Hepatocyte (in vitro differentiated cells): ENCODE data around the gene RPTOR. TPM values are rescaled to one million over a fixed set of nuclear protein-coding genes. Genes with fewer than 3 reads are reported as not detected.

Experiments
- DNase-seq: peaks from one replicate; pipeline ENCODE4 v3.0.0-alpha.2; 2016; ENCODE audit warnings: low spot score
- H2AFZ ChIP-seq: fragments of 200-600 bp; sonication (generic); 2 replicates; pipeline ENCODE4 v1.6.0; 2016; ENCODE audit warnings: antibody characterized with exemption, mild to moderate bottlenecking
- H3K27ac ChIP-seq: fragments of 200-600 bp; sonication (generic); 2 replicates; pipeline ENCODE4 v1.5.1; 2016; ENCODE audit warnings: mild to moderate bottlenecking
- H3K27me3 ChIP-seq: fragments of 200-600 bp; sonication (generic); 2 replicates; pipeline ENCODE4 v1.6.1; 2016
- H3K36me3 ChIP-seq: fragments of 200-600 bp; sonication (generic); replicated peaks from 2 replicates; pipeline ENCODE4 v1.5.1; 2016; ENCODE audit warnings: low read depth; ENCODE audit not compliant: insufficient read depth
- H3K4me1 ChIP-seq: fragments of 200-600 bp; sonication (generic); 2 replicates; pipeline ENCODE4 v1.5.1; 2016; ENCODE audit warnings: mild to moderate bottlenecking, moderate library complexity; ENCODE audit not compliant: insufficient read depth
- H3K4me2 ChIP-seq: fragments of 200-600 bp; sonication (generic); 2 replicates; pipeline ENCODE4 v1.6.0; 2016
- H3K4me3 ChIP-seq: fragments of 200-600 bp; sonication (generic); 2 replicates; pipeline ENCODE4 v1.5.1; 2016; ENCODE audit warnings: mild to moderate bottlenecking
- H3K79me2 ChIP-seq: fragments of 200-600 bp; sonication (generic); 2 replicates; pipeline ENCODE4 v1.6.0; 2017; ENCODE audit warnings: mild to moderate bottlenecking
- H3K9me2 ChIP-seq: fragments of 200-600 bp; sonication (generic); replicated peaks from 2 replicates; pipeline ENCODE4 v1.6.0; 2017; ENCODE audit warnings: mild to moderate bottlenecking; ENCODE audit not compliant: insufficient read depth
- H3K9me3 ChIP-seq: fragments of 200-600 bp; sonication (generic); 2 replicates; pipeline ENCODE4 v1.5.1; 2016; ENCODE audit warnings: low read depth, mild to moderate bottlenecking
- H4K20me1 ChIP-seq: fragments of 200-600 bp; sonication (generic); 2 replicates; pipeline ENCODE4 v1.6.0; 2016; ENCODE audit warnings: mild to moderate bottlenecking; ENCODE audit not compliant: insufficient read depth, poor library complexity, severe bottlenecking
- CTCF ChIP-seq: fragments of 200-600 bp; sonication (generic); IDR thresholded peaks from 2 replicates; pipeline ENCODE4 v1.5.1; 2016; ENCODE audit warnings: antibody characterized with exemption, mild to moderate bottlenecking; ENCODE audit not compliant: poor library complexity
- EZH2 ChIP-seq: fragments of 200-600 bp; sonication (generic); IDR thresholded peaks from 2 replicates; pipeline ENCODE4 v1.6.1; 2016; ENCODE audit warnings: antibody characterized with exemption, mild to moderate bottlenecking, borderline replicate concordance
- EZH2phosphoT487 ChIP-seq: fragments of 200-600 bp; sonication (generic); IDR thresholded peaks from one replicate; pipeline ENCODE4 v1.6.1; 2018; ENCODE audit warnings: antibody characterized with exemption, mild to moderate bottlenecking, low read depth, moderate library complexity; ENCODE audit not compliant: unreplicated experiment, severe bottlenecking
- WGBS: methylation state at CpG from one replicate; pipeline ENCODE4 v1.1.6; 2016; ENCODE audit warnings: low lambda C conversion rate; ENCODE audit errors: missing lambda C conversion rate; 5-methylcytosine and 5-hydroxymethylcytosine counted together
- polyA plus RNA-seq: library from polyadenylated mRNA; unstranded; fragments of >200 nt; fragmentation: Nextera tagmentation; extraction: Ambion mirVana; gene quantifications from 2 replicates; pipeline ENCODE4 v1.2.1, GENCODE V29; 2016
- total RNA-seq: library from RNA; depleted of rRNA; stranded (reverse); fragments of >200 nt; gene quantifications from 2 replicates; pipeline ENCODE4 v1.2.3, GENCODE V29; 2014

Gene RPTOR
- total and polyA plus RNA-seq, 2 experiments from 2014 or later: 14.1 to 20.6 TPM

GRCh38 chr17:80783971-80784370, 239.3 kb downstream of the RPTOR start:
- Histone ChIP-seq H3K9me3 (no peaks in the 10 kb centered on the region), H3K4me3 (no peak overlapping the region), H3K4me1 (peaks cover 19% of the 10 kb centered on the region), H3K27ac (no peak overlapping the region), H3K9me2 (no peaks in the 10 kb centered on the region), H4K20me1 (no peaks in the 10 kb centered on the region), H2AFZ (no peak overlapping the region), H3K79me2 (peaks cover 8% of the 10 kb centered on the region), H3K27me3 (no peaks in the 10 kb centered on the region), H3K36me3 (no peaks in the 10 kb centered on the region), H3K4me2 (no peak overlapping the region)
- TF ChIP-seq EZH2phosphoT487 (no peak), EZH2 (no peak), CTCF (no peak)
- WGBS: over 99% methylated on average over 6 of the region's 6 CpGs
- no peak for DNase-seq

GRCh38 chr17:80785477-80786178, 241.0 kb downstream of the RPTOR start:
- WGBS: 94% methylated on average over 19 of the region's 19 CpGs
- no peak overlapping the region for H2AFZ ChIP-seq

GRCh38 chr17:80786470-80786869, 241.8 kb downstream of the RPTOR start:
- Histone ChIP-seq H3K36me3 (no peaks in the 10 kb centered on the region), H3K4me1 (peaks cover 20% of the 10 kb centered on the region), H2AFZ (no peak overlapping the region), H3K9me2 (no peaks in the 10 kb centered on the region), H4K20me1 (no peaks in the 10 kb centered on the region), H3K4me2 (no peak overlapping the region), H3K79me2 (peaks cover 8% of the 10 kb centered on the region), H3K4me3 (no peak overlapping the region), H3K27ac (no peak overlapping the region), H3K9me3 (no peaks in the 10 kb centered on the region), H3K27me3 (no peaks in the 10 kb centered on the region)
- 86% methylated on average over 9 of the region's 9 CpGs for WGBS
- TF ChIP-seq EZH2phosphoT487 (no peak), CTCF (no peak), EZH2 (no peak)
- DNase-seq: no peak

More at GRCh38 chr17:80785477-80786178, 241.0 kb downstream of the RPTOR start:
- no peaks in the 10 kb centered on the region for H4K20me1 ChIP-seq
- H3K4me2 ChIP-seq: no peak overlapping the region
- H3K27me3 ChIP-seq: no peaks in the 10 kb centered on the region
- TF ChIP-seq EZH2 (no peak), EZH2phosphoT487 (no peak), CTCF (no peak)
- no peak overlapping the region for H3K4me3 ChIP-seq
- H3K36me3 ChIP-seq: no peaks in the 10 kb centered on the region
- no peak for DNase-seq
- H3K9me2 ChIP-seq: no peaks in the 10 kb centered on the region
- H3K9me3 ChIP-seq: no peaks in the 10 kb centered on the region
- peaks cover 8% of the 10 kb centered on the region for H3K79me2 ChIP-seq
- H3K4me1 ChIP-seq: peaks cover 19% of the 10 kb centered on the region
- no peak overlapping the region for H3K27ac ChIP-seq
